Measurements from ENCODE around the gene GALR3.

Gene GALR3

DNA sequence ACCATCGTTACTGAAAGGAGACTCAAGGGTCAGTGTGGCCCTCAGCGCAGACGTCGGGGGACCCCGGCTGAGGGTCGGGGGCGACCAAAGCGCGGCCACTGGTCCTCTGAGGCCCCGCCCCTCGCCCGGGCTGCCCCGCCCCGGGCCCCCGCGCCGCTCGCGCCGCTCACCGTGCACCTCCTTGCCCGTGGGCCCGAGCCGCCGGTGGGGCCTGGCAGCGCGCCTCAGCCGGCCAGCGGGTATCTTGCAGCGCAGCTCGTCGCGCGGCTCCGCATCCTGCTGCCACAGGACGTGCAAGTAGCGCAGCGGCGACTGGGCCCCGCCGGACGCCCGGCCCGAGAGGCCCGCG is 20.5 kb downstream of the GALR3 start:
- TF ChIP-seq FOXM1 (IDR thresholded peaks at IDR 0.05; ENCODE audit: borderline replicate concordance, low read depth) (no peak), ZBTB7A (IDR thresholded peaks at IDR 0.05; ENCODE audit: low read depth) (peak; percentile 85)
- TF ChIP-seq, protein P1, sequence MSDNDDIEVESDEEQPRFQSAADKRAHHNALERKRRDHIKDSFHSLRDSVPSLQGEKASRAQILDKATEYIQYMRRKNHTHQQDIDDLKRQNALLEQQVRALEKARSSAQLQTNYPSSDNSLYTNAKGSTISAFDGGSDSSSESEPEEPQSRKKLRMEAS (IDR thresholded peaks at IDR 0.05): no peak

DNA sequence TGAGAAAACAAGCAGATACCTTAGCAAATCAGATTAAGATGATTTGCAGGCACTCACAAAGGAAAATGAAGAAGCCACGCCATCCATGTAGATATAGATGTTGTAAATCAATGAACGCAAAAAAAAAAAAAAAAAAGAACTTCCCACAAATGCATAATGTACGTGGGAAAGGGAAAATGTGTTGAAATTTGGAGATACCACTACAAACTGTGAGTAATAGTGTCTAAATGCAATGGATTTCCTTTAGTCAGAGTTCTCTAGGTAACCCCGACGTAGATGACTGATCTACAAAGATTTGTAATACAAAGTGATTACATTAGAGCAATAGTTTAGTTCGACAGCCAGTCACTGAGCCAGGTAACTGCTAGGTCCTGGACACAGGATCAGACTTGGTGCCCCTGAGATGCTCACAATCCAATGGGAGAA is 21.7 kb downstream of the GALR3 start:
- no peak for TF ChIP-seq CEBPB (IDR thresholded peaks at IDR 0.05)
- no peak for TF ChIP-seq RAD21 (IDR thresholded peaks at IDR 0.05; ENCODE audit: low read depth)
- TF ChIP-seq TCF12 (IDR thresholded peaks at IDR 0.05; ENCODE audit: low read depth): no peak
- TF ChIP-seq, protein P2, sequence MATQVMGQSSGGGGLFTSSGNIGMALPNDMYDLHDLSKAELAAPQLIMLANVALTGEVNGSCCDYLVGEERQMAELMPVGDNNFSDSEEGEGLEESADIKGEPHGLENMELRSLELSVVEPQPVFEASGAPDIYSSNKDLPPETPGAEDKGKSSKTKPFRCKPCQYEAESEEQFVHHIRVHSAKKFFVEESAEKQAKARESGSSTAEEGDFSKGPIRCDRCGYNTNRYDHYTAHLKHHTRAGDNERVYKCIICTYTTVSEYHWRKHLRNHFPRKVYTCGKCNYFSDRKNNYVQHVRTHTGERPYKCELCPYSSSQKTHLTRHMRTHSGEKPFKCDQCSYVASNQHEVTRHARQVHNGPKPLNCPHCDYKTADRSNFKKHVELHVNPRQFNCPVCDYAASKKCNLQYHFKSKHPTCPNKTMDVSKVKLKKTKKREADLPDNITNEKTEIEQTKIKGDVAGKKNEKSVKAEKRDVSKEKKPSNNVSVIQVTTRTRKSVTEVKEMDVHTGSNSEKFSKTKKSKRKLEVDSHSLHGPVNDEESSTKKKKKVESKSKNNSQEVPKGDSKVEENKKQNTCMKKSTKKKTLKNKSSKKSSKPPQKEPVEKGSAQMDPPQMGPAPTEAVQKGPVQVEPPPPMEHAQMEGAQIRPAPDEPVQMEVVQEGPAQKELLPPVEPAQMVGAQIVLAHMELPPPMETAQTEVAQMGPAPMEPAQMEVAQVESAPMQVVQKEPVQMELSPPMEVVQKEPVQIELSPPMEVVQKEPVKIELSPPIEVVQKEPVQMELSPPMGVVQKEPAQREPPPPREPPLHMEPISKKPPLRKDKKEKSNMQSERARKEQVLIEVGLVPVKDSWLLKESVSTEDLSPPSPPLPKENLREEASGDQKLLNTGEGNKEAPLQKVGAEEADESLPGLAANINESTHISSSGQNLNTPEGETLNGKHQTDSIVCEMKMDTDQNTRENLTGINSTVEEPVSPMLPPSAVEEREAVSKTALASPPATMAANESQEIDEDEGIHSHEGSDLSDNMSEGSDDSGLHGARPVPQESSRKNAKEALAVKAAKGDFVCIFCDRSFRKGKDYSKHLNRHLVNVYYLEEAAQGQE (IDR thresholded peaks at IDR 0.05; ENCODE audit: low read depth): no peak
- no peak for TF ChIP-seq NFIC (IDR thresholded peaks at IDR 0.05)
- TF ChIP-seq YY1 (IDR thresholded peaks at IDR 0.05; ENCODE audit: low read depth): no peak
- TF ChIP-seq EP300 (IDR thresholded peaks at IDR 0.05; ENCODE audit: borderline replicate concordance): no peak
- TF ChIP-seq, protein P1 (IDR thresholded peaks at IDR 0.05): no peak
- no peak for TF ChIP-seq CREB1 (IDR thresholded peaks at IDR 0.05; ENCODE audit: low read depth)

DNA sequence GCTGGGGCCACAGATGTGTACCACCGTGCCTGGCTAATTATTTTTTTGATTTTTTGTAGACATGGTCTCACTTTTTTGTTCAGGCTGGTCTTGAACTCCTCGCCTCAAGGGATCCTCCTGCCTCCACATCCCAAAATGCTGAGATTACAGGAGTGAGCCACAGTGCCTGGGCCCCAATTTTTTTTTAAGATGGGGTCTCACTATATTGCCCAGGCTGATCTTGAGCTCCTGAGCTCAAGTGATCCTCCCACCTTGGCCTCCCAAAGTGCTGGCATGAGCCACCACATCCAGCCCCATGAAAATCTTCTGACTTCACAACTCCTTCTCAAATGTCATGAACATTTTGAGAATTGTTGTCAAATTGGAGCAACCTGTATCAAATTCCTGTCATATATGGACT is 23.3 kb downstream of the GALR3 start:
- TF ChIP-seq CREB1 (IDR thresholded peaks at IDR 0.05; ENCODE audit: low read depth): no peak
- TF ChIP-seq CEBPB (IDR thresholded peaks at IDR 0.05): no peak
- no peak for TF ChIP-seq YY1 (IDR thresholded peaks at IDR 0.05; ENCODE audit: low read depth)
- TF ChIP-seq, protein P3, sequence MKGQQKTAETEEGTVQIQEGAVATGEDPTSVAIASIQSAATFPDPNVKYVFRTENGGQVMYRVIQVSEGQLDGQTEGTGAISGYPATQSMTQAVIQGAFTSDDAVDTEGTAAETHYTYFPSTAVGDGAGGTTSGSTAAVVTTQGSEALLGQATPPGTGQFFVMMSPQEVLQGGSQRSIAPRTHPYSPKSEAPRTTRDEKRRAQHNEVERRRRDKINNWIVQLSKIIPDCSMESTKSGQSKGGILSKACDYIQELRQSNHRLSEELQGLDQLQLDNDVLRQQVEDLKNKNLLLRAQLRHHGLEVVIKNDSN (IDR thresholded peaks at IDR 0.05): no peak
- no peak for TF ChIP-seq TAF1 (IDR thresholded peaks at IDR 0.05; ENCODE audit: low read depth)
- TF ChIP-seq RAD21 (IDR thresholded peaks at IDR 0.05; ENCODE audit: low read depth): no peak
- TF ChIP-seq EP300 (IDR thresholded peaks at IDR 0.05; ENCODE audit: borderline replicate concordance): no peak
- no peak for TF ChIP-seq FOXM1 (IDR thresholded peaks at IDR 0.05; ENCODE audit: borderline replicate concordance, low read depth)
- no peak for TF ChIP-seq TEAD4 (IDR thresholded peaks at IDR 0.05)
- TF ChIP-seq ZBTB7A (IDR thresholded peaks at IDR 0.05; ENCODE audit: low read depth): no peak
- no peak for TF ChIP-seq EGR1 (IDR thresholded peaks at IDR 0.05)
- TF ChIP-seq, protein P2 (IDR thresholded peaks at IDR 0.05; ENCODE audit: low read depth): no peak
- TF ChIP-seq NFIC (IDR thresholded peaks at IDR 0.05): no peak
- TF ChIP-seq, protein P1 (IDR thresholded peaks at IDR 0.05): no peak
- no peak for TF ChIP-seq TCF12 (IDR thresholded peaks at IDR 0.05; ENCODE audit: low read depth)

DNA sequence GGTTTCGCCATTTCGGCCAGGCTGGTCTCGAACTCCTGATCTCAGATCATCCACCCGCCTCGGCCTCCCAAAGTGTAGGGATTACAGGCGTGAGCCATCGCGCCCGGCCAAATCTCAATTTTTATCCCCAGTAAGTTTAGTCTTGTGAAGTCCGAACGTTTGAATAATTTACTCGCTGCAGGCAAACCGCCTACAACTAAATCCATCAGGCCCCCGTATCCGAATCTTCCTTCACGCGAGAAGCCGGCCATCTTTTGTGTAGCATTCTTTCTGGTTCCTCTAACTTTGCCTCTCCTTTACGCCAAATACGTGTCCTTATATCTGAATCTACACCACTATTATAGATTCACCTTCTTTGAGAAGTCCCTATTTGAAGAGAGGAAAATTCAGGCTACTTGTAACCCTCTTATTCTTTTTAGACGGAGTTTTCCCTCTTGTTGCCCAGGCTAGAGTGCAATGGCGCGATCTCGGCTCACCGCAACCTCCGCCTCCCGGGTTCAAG is 25.5 kb downstream of the GALR3 start:
- no peak for TF ChIP-seq NFIC (IDR thresholded peaks at IDR 0.05)
- TF ChIP-seq RAD21 (IDR thresholded peaks at IDR 0.05; ENCODE audit: low read depth): no peak
- no peak for TF ChIP-seq TAF1 (IDR thresholded peaks at IDR 0.05; ENCODE audit: low read depth)
- no peak for TF ChIP-seq EP300 (IDR thresholded peaks at IDR 0.05; ENCODE audit: borderline replicate concordance)
- no peak for TF ChIP-seq CREB1 (IDR thresholded peaks at IDR 0.05; ENCODE audit: low read depth)
- TF ChIP-seq CEBPB (IDR thresholded peaks at IDR 0.05): no peak

DNA sequence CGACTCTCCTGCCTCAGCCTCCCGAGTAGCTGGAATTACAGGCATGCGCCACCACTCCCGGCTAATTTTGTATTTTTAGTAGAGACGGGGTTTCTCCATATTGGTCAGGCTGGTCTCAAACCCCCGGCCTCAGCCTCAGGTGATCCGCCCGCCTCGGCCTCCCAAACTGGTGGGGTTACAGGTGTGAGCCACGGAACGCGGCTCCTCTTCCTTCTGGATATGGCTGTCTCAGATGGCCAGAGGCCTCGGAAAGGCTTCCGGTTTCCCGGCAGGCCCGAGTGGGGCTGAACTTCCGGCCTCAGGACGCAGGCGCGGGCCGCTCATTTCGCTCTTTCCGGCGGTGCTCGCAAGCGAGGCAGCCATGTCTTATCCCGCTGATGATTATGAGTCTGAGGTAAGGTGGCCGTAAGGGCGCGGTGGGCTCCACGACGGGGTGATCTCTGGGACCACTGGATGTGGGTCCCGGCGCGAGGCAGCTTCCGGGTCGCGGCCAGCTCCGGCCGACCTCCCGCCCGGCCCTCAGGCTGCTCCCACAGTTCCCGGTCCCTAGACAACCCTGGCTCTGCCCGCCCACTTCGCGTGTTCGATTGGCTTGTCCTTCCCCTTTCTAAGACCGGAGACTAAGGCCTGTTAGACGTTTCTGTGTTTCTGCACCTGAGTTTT is 26.0 kb downstream of the GALR3 start, which contains the start of gene EIF3L:
Gene EIF3L (plus strand): TSS at position 331 of the 663 bp plus-strand sequence. CDS start 31 bp downstream, at position 362.
- TF ChIP-seq TEAD4 (IDR thresholded peaks at IDR 0.05): no peak; the same call in 1 of the 2 replicates
- TF ChIP-seq NFIC (IDR thresholded peaks at IDR 0.05): 0 out of 2 replicates have a peak, but pooled peaks have one; percentile 14
- peak; percentile 79 for TF ChIP-seq TCF12 (IDR thresholded peaks at IDR 0.05; ENCODE audit: low read depth)
- TF ChIP-seq, protein P3 (IDR thresholded peaks at IDR 0.05): peak; percentile 33
- TF ChIP-seq, protein P1 (IDR thresholded peaks at IDR 0.05): peak; percentile 77
- no peak for TF ChIP-seq ZBTB7A (IDR thresholded peaks at IDR 0.05; ENCODE audit: low read depth)
- TF ChIP-seq EGR1 (IDR thresholded peaks at IDR 0.05): no peak
- TF ChIP-seq TAF1 (IDR thresholded peaks at IDR 0.05; ENCODE audit: low read depth): peak; percentile 94
- TF ChIP-seq EP300 (IDR thresholded peaks at IDR 0.05; ENCODE audit: borderline replicate concordance): 0 out of 2 replicates have a peak, but pooled peaks have one; percentile 45
- 0 out of 2 replicates have a peak, but pooled peaks have one; percentile 11 for TF ChIP-seq CEBPB (IDR thresholded peaks at IDR 0.05)
- TF ChIP-seq, protein P2 (IDR thresholded peaks at IDR 0.05; ENCODE audit: low read depth): no peak
- TF ChIP-seq FOXM1 (IDR thresholded peaks at IDR 0.05; ENCODE audit: borderline replicate concordance, low read depth): no peak
- no peak for TF ChIP-seq RAD21 (IDR thresholded peaks at IDR 0.05; ENCODE audit: low read depth)
- 0 out of 2 replicates have a peak, but pooled peaks have one; percentile 22 for TF ChIP-seq CREB1 (IDR thresholded peaks at IDR 0.05; ENCODE audit: low read depth)
- peak; percentile 92 for TF ChIP-seq YY1 (IDR thresholded peaks at IDR 0.05; ENCODE audit: low read depth)
